DOHH2 (cell line): ENCODE measurements around the gene PCED1B.

Experiments
- H3F3A ChIP-seq: fragments of 200-600 bp; sonication (generic), shearing (Covaris generic); 2 replicates; pipeline ENCODE4 v1.6.0; 2016; ENCODE audit warnings: antibody characterized with exemption, mild to moderate bottlenecking; ENCODE audit not compliant: control insufficient read depth, insufficient read depth
- H3K27ac ChIP-seq: fragments of 200-600 bp; sonication (generic); 2 replicates; pipeline ENCODE4 v1.5.1; 2014; ENCODE audit warnings: low read depth, mild to moderate bottlenecking, low read length, moderate library complexity
- H3K27me3 ChIP-seq: fragments of 200-600 bp; sonication (generic); 2 replicates; pipeline ENCODE4 v1.6.1; 2014; ENCODE audit warnings: mild to moderate bottlenecking, low read length, mixed read lengths; ENCODE audit not compliant: control insufficient read depth
- H3K36me3 ChIP-seq: fragments of 200-600 bp; sonication (generic); 2 replicates; pipeline ENCODE4 v1.6.1; 2014; ENCODE audit warnings: mild to moderate bottlenecking, low read length, moderate library complexity, mixed read lengths; ENCODE audit not compliant: control insufficient read depth
- H3K4me1 ChIP-seq: fragments of 200-600 bp; sonication (generic); 2 replicates; pipeline ENCODE4 v1.6.1; 2014; ENCODE audit warnings: mild to moderate bottlenecking, low read length, mixed read lengths; ENCODE audit not compliant: control insufficient read depth
- H3K4me2 ChIP-seq: fragments of 200-600 bp; sonication (generic); 2 replicates; pipeline ENCODE4 v1.6.0; 2014; ENCODE audit warnings: mild to moderate bottlenecking, low read length, moderate library complexity
- H3K4me3 ChIP-seq: fragments of 200-600 bp; sonication (generic); 2 replicates; pipeline ENCODE4 v1.5.1; 2014; ENCODE audit warnings: mild to moderate bottlenecking, low read length, mixed read lengths
- H3K79me2 ChIP-seq: fragments of 200-600 bp; sonication (generic); 2 replicates; pipeline ENCODE4 v1.6.1; 2014; ENCODE audit warnings: mild to moderate bottlenecking, low read length, mixed read lengths; ENCODE audit not compliant: control insufficient read depth
- H3K9me2 ChIP-seq: fragments of 200-600 bp; sonication (generic); replicated peaks from 2 replicates; pipeline ENCODE4 v1.6.1; 2014; ENCODE audit warnings: mild to moderate bottlenecking, low read length, mixed read lengths; ENCODE audit not compliant: control insufficient read depth
- H3K9me3 ChIP-seq: fragments of 200-600 bp; sonication (generic); 2 replicates; pipeline ENCODE4 v1.6.1; 2014; ENCODE audit warnings: antibody characterized with exemption, low read length, mixed read lengths; ENCODE audit not compliant: control insufficient read depth, insufficient read depth
- H4K20me1 ChIP-seq: fragments of 200-600 bp; sonication (generic); 2 replicates; pipeline ENCODE4 v1.6.0; 2014; ENCODE audit warnings: low read depth, mild to moderate bottlenecking, antibody characterized with exemption, low read length, moderate library complexity; ENCODE audit not compliant: control insufficient read depth, insufficient read depth
- CTCF ChIP-seq: fragments of 200-600 bp; sonication (generic); IDR thresholded peaks from one replicate; pipeline ENCODE4 v1.5.1; 2014; ENCODE audit warnings: antibody characterized with exemption, mild to moderate bottlenecking, low read depth, low read length; ENCODE audit not compliant: poor library complexity, severe bottlenecking
- EZH2phosphoT487 ChIP-seq: fragments of 200-600 bp; sonication (generic); IDR thresholded peaks from 2 replicates; pipeline ENCODE4 v1.6.1; 2017; ENCODE audit warnings: borderline replicate concordance, mild to moderate bottlenecking, antibody characterized with exemption, low read length, moderate library complexity, mixed read lengths

The PCED1B gene

GRCh38 chr12:47079468-47079980 lies at the start of gene PCED1B, which contains the start of gene AMIGO2:
Gene PCED1B, plus strand, starts transcription at chr12:47079621. Its CDS starts 155,443 bp downstream, at chr12:47235064.
Gene AMIGO2, minus strand, starts transcription at chr12:47079959. Its CDS starts 957 bp downstream, at chr12:47079002.
- no peaks in the 10 kb centered on the region for H3K9me3 ChIP-seq
- peak within 1 kb of the TSS; percentile 77 for H3K4me3 ChIP-seq
- peaks cover 9% of the 10 kb centered on the region; the same call in 1 of the 2 replicates for H3F3A ChIP-seq
- no peaks in the 10 kb centered on the region for H3K9me2 ChIP-seq
- TF ChIP-seq EZH2phosphoT487: no peak
- TF ChIP-seq CTCF: peak; percentile 29
- peak within 1 kb of the TSS; percentile 90 for H3K4me2 ChIP-seq
- H3K79me2 ChIP-seq: no peaks in the 10 kb centered on the region
- H3K27ac ChIP-seq: no peak within 1 kb of the TSS
- no peaks in the 10 kb centered on the region for H3K36me3 ChIP-seq
- peaks cover 32% of the 10 kb centered on the region for H3K4me1 ChIP-seq
- H3K27me3 ChIP-seq: peaks cover 43% of the 10 kb centered on the region
- no peaks in the 10 kb centered on the region for H4K20me1 ChIP-seq

GRCh38 chr12:47029903-47030302 lies 49.5 kb upstream of the PCED1B start:
- Histone ChIP-seq H3K27me3 (peaks cover 17% of the 10 kb centered on the region), H3K36me3 (no peaks in the 10 kb centered on the region), H3K79me2 (no peaks in the 10 kb centered on the region), H3K4me3 (no peak overlapping the region), H3K4me1 (no peaks in the 10 kb centered on the region), H3K4me2 (no peak overlapping the region), H3K9me3 (no peaks in the 10 kb centered on the region), H3F3A (no peaks in the 10 kb centered on the region), H3K9me2 (no peaks in the 10 kb centered on the region), H3K27ac (no peak overlapping the region), H4K20me1 (no peaks in the 10 kb centered on the region)
- TF ChIP-seq CTCF (no peak), EZH2phosphoT487 (no peak)

- H3K4me2 ChIP-seq: no peak overlapping the region
- no peaks in the 10 kb centered on the region for H3K36me3 ChIP-seq
- H3K9me2 ChIP-seq: no peaks in the 10 kb centered on the region
- H3K27me3 ChIP-seq: peaks cover 28% of the 10 kb centered on the region
- no peaks in the 10 kb centered on the region for H4K20me1 ChIP-seq
- no peaks in the 10 kb centered on the region for H3K79me2 ChIP-seq
- no peaks in the 10 kb centered on the region for H3F3A ChIP-seq
- no peak overlapping the region for H3K4me3 ChIP-seq
- H3K27ac ChIP-seq: no peak overlapping the region
- H3K9me3 ChIP-seq: no peaks in the 10 kb centered on the region
- TF ChIP-seq EZH2phosphoT487 (no peak), CTCF (peak; percentile 58)
- H3K4me1 ChIP-seq: no peaks in the 10 kb centered on the region
Observed at GRCh38 chr12:47032644-47033043, 46.8 kb upstream of the PCED1B start.

GRCh38 chr12:47033081-47033480 lies 46.3 kb upstream of the PCED1B start:
- H4K20me1 ChIP-seq: no peaks in the 10 kb centered on the region
- H3K9me2 ChIP-seq: no peaks in the 10 kb centered on the region
- H3K27me3 ChIP-seq: peaks cover 26% of the 10 kb centered on the region
- H3K4me1 ChIP-seq: no peaks in the 10 kb centered on the region
- H3K4me3 ChIP-seq: no peak overlapping the region
- H3K36me3 ChIP-seq: no peaks in the 10 kb centered on the region
- TF ChIP-seq CTCF (no peak), EZH2phosphoT487 (no peak)
- H3K79me2 ChIP-seq: no peaks in the 10 kb centered on the region
- H3K9me3 ChIP-seq: no peaks in the 10 kb centered on the region
- no peaks in the 10 kb centered on the region for H3F3A ChIP-seq
- H3K4me2 ChIP-seq: no peak overlapping the region
- H3K27ac ChIP-seq: no peak overlapping the region
